Subcutaneous adipose tissue (tissue), 4 donors: Measurements from ENCODE around the gene MBD1. TPM values are rescaled to one million over a fixed set of nuclear protein-coding genes. Genes with fewer than 3 reads are reported as not detected.

Experiments
- total RNA-seq, 4 donors: library from RNA; depleted of rRNA; stranded (reverse); fragments of >200 nt; gene quantifications; one replicate each; pipeline ENCODE4 v1.1.0, GENCODE V29; 2016
- TF ChIP-seq, protein P1 (sequence below): fragments of 450-650 bp; IDR thresholded peaks from one replicate; pipeline ENCODE4 v1.5.1; 2016; ENCODE audit warnings: low read depth, mild to moderate bottlenecking, control low read depth, antibody characterized with exemption, moderate library complexity

Gene MBD1
- total RNA-seq, 4 donors from 2014 or later, result 42.6 to 71.0 (median 49.7) TPM

DNA sequence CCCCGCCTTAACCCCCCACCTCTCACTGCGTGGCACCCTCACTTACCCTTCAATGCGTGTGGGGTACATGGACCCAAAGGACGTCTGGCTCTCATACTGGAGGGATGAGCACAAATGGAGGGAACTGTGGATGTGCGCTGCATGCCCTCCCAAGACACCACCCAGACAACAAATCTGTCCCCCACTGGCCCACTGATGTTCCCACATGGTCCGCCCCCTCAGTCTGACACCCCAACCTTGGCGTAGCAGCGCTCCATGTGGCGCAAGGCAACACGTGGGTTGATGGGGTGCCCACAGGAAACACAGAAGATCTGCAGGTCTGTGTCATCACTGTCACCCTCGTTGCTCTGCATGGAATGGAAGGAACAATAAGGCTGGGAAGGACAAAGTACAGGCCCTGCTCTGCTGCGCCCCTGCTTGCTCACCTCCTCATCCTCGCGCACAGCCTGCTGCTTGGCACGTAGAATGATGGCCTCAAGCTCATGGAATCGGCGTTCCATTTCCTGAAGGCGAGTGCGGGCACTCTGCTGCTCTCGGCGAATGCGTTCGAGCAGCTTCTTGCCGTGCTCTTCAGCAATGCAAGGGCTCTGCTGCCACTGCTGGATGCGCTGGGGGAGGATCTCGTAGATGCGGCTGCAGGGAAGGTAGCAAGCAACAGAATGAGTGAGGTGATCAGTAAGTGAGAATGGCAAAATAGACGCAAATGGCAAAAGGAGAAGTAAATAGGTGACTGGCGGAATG, 2.3 kb upstream of the MBD1 start:
- TF ChIP-seq, protein P1, sequence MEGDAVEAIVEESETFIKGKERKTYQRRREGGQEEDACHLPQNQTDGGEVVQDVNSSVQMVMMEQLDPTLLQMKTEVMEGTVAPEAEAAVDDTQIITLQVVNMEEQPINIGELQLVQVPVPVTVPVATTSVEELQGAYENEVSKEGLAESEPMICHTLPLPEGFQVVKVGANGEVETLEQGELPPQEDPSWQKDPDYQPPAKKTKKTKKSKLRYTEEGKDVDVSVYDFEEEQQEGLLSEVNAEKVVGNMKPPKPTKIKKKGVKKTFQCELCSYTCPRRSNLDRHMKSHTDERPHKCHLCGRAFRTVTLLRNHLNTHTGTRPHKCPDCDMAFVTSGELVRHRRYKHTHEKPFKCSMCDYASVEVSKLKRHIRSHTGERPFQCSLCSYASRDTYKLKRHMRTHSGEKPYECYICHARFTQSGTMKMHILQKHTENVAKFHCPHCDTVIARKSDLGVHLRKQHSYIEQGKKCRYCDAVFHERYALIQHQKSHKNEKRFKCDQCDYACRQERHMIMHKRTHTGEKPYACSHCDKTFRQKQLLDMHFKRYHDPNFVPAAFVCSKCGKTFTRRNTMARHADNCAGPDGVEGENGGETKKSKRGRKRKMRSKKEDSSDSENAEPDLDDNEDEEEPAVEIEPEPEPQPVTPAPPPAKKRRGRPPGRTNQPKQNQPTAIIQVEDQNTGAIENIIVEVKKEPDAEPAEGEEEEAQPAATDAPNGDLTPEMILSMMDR, result no peak

- TF ChIP-seq, protein P1, result no peak
Measured at GRCh38 chr18:50282521-50283335, 1.4 kb upstream of the MBD1 start.

DNA sequence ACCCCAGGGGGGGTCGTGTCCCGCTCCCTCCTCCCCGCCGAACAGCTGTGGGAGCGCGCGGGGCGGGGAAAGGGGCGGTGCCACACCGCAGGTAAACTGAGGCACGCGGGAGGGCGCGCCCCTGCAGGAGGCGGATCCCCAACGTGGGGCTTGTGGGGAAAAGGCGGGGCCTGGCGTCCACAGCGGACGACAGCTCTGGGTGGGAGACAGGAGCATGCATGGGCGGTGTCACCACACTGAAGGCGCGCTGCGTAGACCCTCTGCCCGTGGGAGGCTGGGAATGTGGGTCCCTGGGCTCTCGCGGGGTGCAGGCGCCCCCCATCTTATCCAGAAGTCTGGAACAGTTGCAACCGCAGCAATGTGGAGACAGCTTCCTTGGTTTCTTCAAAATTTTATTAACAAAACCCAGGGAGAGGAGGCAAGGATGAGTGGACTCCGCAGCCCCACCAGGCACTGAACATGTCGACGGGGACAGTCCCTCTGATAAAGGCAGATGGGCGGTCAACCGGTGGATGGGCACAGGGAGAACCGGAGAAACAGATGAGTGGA, 723 bp upstream of the MBD1 start:
- TF ChIP-seq, protein P1, result no peak

DNA sequence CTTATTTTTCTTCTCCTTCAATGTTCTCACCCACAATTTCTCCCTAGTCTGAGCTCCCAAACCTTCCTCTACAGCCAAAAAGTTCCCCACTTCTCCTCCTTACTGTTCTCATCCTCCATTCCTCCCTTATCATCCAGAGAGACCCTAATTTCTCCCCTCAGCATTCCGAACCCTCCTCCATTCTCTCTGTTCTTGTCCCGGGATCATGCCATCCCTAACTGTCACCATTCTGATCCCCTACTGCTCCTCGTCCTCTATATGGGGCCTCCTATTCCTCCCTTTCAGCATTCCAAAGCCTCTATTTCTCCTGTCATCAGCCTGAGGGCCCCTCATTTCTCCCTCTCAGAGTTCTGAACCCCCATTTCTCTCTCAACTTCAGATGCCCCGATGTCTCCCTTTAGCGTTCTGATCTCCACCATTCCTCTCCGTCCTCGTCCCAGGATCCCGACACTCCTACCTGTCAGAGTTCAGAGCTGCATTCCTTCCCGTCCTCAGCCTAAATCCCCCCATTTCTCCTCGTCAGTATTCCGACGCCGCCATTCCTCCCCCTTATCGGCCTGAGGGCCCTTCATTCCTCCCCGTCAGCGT, 522 bp downstream of the MBD1 start:
- TF ChIP-seq, protein P1, result no peak

- TF ChIP-seq, protein P1, result no peak
Measured at GRCh38 chr18:50279752-50280151, 1.6 kb downstream of the MBD1 start.

- TF ChIP-seq, protein P1, result no peak
Measured at GRCh38 chr18:50277942-50278341, 3.4 kb downstream of the MBD1 start.

GRCh38 chr18:50276452-50276851, 4.9 kb downstream of the MBD1 start:
- TF ChIP-seq, protein P1, result no peak
